Activated CD8-positive, alpha-beta T cell treated with anti-CD3 and anti-CD28 coated beads for 36 hours (primary cell): ENCODE data around the gene SORD. TPM values are rescaled to one million over a fixed set of nuclear protein-coding genes. Genes with fewer than 3 reads are reported as not detected.

Source experiments
- ATAC-seq: fragments of 200-7000 bp; cut with Tn5 transposase; one replicate; pipeline ENCODE4 v1.10.0; 2021; ENCODE audit warnings: mild to moderate bottlenecking, moderate library complexity
- CTCF ChIA-PET: fragments of 350-600 bp; sonication (Branson Sonifier 250); formaldehyde crosslinking; loops from one replicate; lab custom pipeline; 2021; ENCODE audit warnings: antibody characterized with exemption; lab: Charles Lee
- POLR2A ChIA-PET: fragments of 350-600 bp; sonication (Branson Sonifier 250); formaldehyde crosslinking; loops from one replicate; lab custom pipeline; 2021; ENCODE audit warnings: antibody characterized with exemption; lab: Charles Lee
- DNase-seq: peaks from one replicate; pipeline ENCODE4 v3.0.0-alpha.2; 2020
- H3K27ac Mint-ChIP-seq: one replicate; pipeline ENCODE4 v1.8.0; 2021; ENCODE audit warnings: mild to moderate bottlenecking, mixed read lengths
- H3K27me3 Mint-ChIP-seq: one replicate; pipeline ENCODE4 v1.8.0; 2021; ENCODE audit warnings: mixed read lengths
- H3K36me3 Mint-ChIP-seq: one replicate; pipeline ENCODE4 v1.8.0; 2021; ENCODE audit warnings: low read depth, mixed read lengths
- H3K4me1 Mint-ChIP-seq: one replicate; pipeline ENCODE4 v1.8.0; 2021; ENCODE audit warnings: low read depth, mixed read lengths
- H3K4me3 Mint-ChIP-seq: one replicate; pipeline ENCODE4 v1.8.0; 2021; ENCODE audit warnings: mild to moderate bottlenecking, moderate library complexity, mixed read lengths
- H3K9me3 Mint-ChIP-seq: one replicate; pipeline ENCODE4 v1.8.0; 2021; ENCODE audit warnings: mixed read lengths
- CTCF ChIP-seq: fragments of 200-600 bp; IDR thresholded peaks from one replicate; pipeline ENCODE4 v1.8.0; 2022; ENCODE audit warnings: antibody characterized with exemption, mild to moderate bottlenecking
- intact Hi-C: fragments of 100-400 bp; cut with micrococcal nuclease; formaldehyde crosslinking; loops from one replicate; pipeline ENCODE4 v1.10.0; 2022
- total RNA-seq, 2 experiments: library from RNA; stranded (reverse); gene quantifications; one replicate each; pipeline ENCODE4 v1.2.3, GENCODE V29; 2021

Gene SORD
- total RNA-seq, 2 experiments from 2014 or later, result 27.9 to 28.7 TPM

- Mint-ChIP-seq H3K27ac (no peak overlapping the region), H3K27me3 (peaks cover 44% of the 10 kb centered on the region), H3K36me3 (no peaks in the 10 kb centered on the region), H3K4me3 (no peak overlapping the region), H3K9me3 (no peaks in the 10 kb centered on the region), H3K4me1 (peaks cover 19% of the 10 kb centered on the region)
- ChIA-PET CTCF (interaction anchor here (1.4 kb wide), 1 partner anchor 11 kb away, joined by 4 read pairs; no protein-coding TSS in a partner anchor), POLR2A (no interaction called here)
- intact Hi-C loops, result no loop called here
- ATAC-seq, result no peak
- DNase-seq, result no peak
- TF ChIP-seq CTCF, result no peak
Observed at GRCh38 chr15:45120081-45120972, 97.3 kb downstream of the SORD start.

- DNase-seq (no peak), ATAC-seq (no peak)
- Mint-ChIP-seq H3K36me3 (no peaks in the 10 kb centered on the region), H3K27ac (no peak overlapping the region), H3K9me3 (no peaks in the 10 kb centered on the region), H3K4me1 (peaks cover 16% of the 10 kb centered on the region), H3K4me3 (no peak overlapping the region), H3K27me3 (peaks cover 44% of the 10 kb centered on the region)
- CTCF ChIA-PET, result interaction anchor here (1.4 kb wide), 1 partner anchor 11 kb away, joined by 4 read pairs; no protein-coding TSS in a partner anchor
- TF ChIP-seq CTCF, result no peak
- POLR2A ChIA-PET, result no interaction called here
- intact Hi-C loops, result no loop called here
Observed at GRCh38 chr15:45121020-45121419, 98.0 kb downstream of the SORD start.

- ChIA-PET POLR2A (no interaction called here), CTCF (interaction anchor here (1.4 kb wide), 1 partner anchor 12 kb away, joined by 4 read pairs; no protein-coding TSS in a partner anchor)
- no peaks in the 10 kb centered on the region for H3K9me3 Mint-ChIP-seq
- peaks cover 42% of the 10 kb centered on the region for H3K27me3 Mint-ChIP-seq
- no peak for ATAC-seq
- H3K36me3 Mint-ChIP-seq, result no peaks in the 10 kb centered on the region
- H3K4me1 Mint-ChIP-seq, result peaks cover 10% of the 10 kb centered on the region
- H3K4me3 Mint-ChIP-seq, result no peak overlapping the region
- DNase-seq, result no peak
- no peak overlapping the region for H3K27ac Mint-ChIP-seq
- intact Hi-C loops, result no loop called here
- no peak for TF ChIP-seq CTCF
Observed at GRCh38 chr15:45121706-45122417, 98.9 kb downstream of the SORD start.

- intact Hi-C loops, result no loop called here
- Mint-ChIP-seq H3K27me3 (peaks cover 38% of the 10 kb centered on the region), H3K27ac (no peak overlapping the region), H3K4me3 (no peak overlapping the region), H3K36me3 (no peaks in the 10 kb centered on the region), H3K9me3 (no peaks in the 10 kb centered on the region), H3K4me1 (peaks cover 3% of the 10 kb centered on the region)
- ChIA-PET POLR2A (no interaction called here), CTCF (interaction anchor here (2.5 kb wide), 1 partner anchor 10 kb away, joined by 13 read pairs; no protein-coding TSS in a partner anchor)
- no peak for ATAC-seq
- TF ChIP-seq CTCF, result no peak
- DNase-seq, result no peak
Observed at GRCh38 chr15:45122719-45123118, 99.7 kb downstream of the SORD start.
